Measurements from ENCODE around the gene PPP1R13B. TPM values are rescaled to one million over a fixed set of nuclear protein-coding genes. Genes with fewer than 3 reads are reported as not detected.
A peak's percentile ranks its signal among the peaks of the same experiment; 100 is the strongest.

Gene PPP1R13B
- total and polyA plus RNA-seq, 7 donors = 4.7 to 17.9 (median 13.3) TPM

DNA sequence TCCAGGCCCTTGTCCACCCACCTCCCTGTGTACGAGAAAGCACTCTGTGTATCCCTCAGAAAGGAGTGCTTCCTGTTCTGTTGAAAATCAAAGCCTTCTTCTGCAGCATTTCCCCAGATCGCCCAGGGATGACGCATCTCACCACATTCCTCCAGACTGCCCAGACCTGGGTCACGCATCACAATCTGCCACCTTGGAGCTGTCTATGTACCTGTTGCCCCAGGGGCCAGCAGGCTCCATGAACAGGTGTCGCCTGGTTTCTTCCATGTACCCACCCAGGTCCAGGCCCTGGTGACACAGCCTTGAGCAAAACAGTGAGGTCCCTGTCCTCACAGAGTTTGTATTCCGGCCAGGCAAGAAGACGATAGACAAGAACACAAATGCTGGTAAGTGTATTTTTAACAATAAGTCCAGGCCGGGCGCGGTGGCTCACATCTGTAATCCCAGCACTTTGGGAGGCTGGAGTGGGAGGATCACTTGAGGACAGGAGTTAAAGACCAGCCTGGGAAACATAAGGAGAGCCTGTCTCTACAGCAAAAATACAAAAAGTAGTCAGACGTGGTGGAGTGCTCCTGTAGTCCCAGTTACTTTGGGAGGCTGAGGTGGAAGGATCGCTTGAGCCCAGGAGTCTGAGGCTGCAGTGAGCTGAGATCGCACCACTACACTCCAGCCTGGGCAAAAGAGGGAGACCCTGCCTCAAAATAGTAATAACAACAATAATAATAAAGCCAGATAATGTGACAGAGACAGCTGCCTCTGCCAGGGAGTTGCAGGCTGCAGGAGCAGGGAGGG, 6.8 kb upstream of the PPP1R13B start:
- no peak for DNase-seq
- TF ChIP-seq, protein P1, sequence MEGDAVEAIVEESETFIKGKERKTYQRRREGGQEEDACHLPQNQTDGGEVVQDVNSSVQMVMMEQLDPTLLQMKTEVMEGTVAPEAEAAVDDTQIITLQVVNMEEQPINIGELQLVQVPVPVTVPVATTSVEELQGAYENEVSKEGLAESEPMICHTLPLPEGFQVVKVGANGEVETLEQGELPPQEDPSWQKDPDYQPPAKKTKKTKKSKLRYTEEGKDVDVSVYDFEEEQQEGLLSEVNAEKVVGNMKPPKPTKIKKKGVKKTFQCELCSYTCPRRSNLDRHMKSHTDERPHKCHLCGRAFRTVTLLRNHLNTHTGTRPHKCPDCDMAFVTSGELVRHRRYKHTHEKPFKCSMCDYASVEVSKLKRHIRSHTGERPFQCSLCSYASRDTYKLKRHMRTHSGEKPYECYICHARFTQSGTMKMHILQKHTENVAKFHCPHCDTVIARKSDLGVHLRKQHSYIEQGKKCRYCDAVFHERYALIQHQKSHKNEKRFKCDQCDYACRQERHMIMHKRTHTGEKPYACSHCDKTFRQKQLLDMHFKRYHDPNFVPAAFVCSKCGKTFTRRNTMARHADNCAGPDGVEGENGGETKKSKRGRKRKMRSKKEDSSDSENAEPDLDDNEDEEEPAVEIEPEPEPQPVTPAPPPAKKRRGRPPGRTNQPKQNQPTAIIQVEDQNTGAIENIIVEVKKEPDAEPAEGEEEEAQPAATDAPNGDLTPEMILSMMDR (IDR thresholded peaks at IDR 0.05) = no peak
- H3K4me3 ChIP-seq = no peak overlapping the region
- no peak for ATAC-seq
- no peak overlapping the region for H3K27ac ChIP-seq
- intact Hi-C loops (cut with DNase I) = loop anchor here in 1 of 2 donors (5.0 kb wide), 1 partner anchor 53 kb away; no protein-coding TSS in a partner anchor
- H3K9me3 ChIP-seq = no peaks in the 10 kb centered on the region
- H3K4me1 ChIP-seq = no peaks in the 10 kb centered on the region
- 90 to 95% (median 93%) methylated on average over 13 of the region's 13 CpGs for WGBS, 3 donors
- H3K27me3 ChIP-seq (ENCODE audit: insufficient read depth in 3 of 3, low read length in 2 of 3) = no peaks in the 10 kb centered on the region
- H3K36me3 ChIP-seq (ENCODE audit: insufficient read depth in 1 of 2, low read depth in 1 of 2) = no peaks in the 10 kb centered on the region

DNA sequence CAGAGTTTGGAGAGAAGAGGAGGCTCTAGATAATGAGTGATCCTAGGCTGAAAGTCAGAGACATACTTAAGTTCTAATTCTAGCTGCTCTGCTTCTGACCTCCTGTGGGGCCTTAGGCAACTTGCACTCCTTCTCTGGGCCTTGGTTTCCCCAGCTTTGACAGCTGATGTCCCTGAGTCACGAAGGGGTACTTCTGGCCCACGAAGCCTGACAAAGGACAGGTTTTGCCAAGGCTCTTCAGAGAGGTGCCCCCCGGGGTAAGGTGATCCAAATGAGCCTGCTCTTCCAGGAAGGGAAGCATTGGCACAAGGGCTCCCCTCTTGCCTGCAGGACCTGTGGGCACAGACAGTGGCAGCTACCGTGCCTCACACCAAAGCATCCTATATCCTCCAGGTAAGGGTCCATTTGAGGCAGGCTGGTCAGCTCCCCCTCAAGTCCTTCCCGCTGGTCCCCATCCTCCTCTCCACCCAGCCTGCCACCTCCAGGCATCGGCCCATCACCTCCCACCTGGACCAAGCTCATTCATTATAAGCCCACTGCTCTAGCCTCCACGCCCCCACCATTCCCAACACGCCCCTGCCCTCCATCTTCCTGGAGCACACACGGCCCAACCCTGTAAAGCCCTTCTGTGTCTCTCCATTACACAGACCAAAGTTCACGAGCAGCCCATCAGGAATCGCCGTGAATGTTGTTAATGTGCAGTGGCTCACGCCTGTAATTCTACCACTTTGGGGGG, 1.9 kb upstream of the PPP1R13B start:
- H3K36me3 ChIP-seq (ENCODE audit: insufficient read depth in 1 of 2, low read depth in 1 of 2) = no peaks in the 10 kb centered on the region
- no peak overlapping the region for H3K4me3 ChIP-seq
- intact Hi-C loops (cut with DNase I) = no loop called here
- H3K4me1 ChIP-seq = peaks cover 9% of the 10 kb centered on the region
- H3K27me3 ChIP-seq (ENCODE audit: insufficient read depth in 3 of 3, low read length in 2 of 3) = no peaks in the 10 kb centered on the region
- TF ChIP-seq, protein P1 (IDR thresholded peaks at IDR 0.05) = no peak
- DNase-seq = no peak
- no peak overlapping the region for H3K27ac ChIP-seq
- WGBS, 3 donors = 87 to 93% (median 92%) methylated on average over 13 of the region's 13 CpGs
- no peaks in the 10 kb centered on the region for H3K9me3 ChIP-seq
- no peak for ATAC-seq

DNA sequence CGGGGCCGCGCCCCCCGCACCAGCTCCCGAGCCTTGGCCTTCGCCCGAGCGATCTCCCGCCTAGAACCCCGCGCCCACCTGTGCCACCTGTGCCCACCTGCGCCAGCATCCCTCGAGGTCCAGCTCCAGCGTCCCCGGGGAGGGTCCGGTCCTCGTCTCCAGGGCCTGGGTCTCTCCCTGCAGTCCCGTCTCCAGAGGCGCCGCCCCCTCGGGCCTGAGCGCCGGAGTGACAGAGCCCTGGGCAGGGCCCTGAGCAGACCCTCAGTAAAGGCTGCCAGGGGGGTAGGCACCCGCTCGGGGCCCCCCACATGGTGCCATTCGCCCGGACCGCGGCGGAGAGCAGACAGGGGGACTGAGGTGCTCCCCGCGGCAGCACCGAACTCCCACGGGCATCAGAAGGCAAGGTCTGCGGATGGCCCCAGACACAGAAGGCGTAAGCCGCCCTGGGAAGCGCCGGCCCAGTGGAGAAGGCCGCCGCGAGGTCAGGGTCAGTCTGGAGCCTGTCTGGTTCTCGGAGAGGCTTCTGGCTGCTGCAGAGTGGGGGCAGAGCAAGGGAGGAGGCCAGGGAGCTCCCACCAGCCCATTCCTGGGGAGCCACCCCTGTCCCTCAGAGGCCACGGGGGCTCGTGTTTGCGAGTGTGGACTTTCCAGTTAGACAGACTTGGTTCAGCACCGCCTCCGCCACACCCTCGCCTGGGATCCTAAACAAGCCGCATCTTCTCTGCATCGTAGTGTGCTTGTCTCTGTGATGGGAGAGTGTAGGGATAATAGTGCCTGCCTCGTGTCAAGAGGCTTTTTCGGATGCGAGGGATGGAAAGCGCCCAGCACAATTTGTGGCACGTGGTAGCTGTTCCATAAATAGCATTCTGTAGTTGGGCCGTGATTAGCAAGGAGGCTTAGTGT, 1.1 kb upstream of the PPP1R13B start:
- DNase-seq = peak; percentile 50 to 65
- Histone ChIP-seq H3K9me3 (no peaks in the 10 kb centered on the region), H3K27ac (peak overlapping the region; percentile 86), H3K27me3 (ENCODE audit: insufficient read depth in 3 of 3, low read length in 2 of 3) (no peaks in the 10 kb centered on the region), H3K4me1 (peaks cover 9% of the 10 kb centered on the region), H3K36me3 (ENCODE audit: insufficient read depth in 1 of 2, low read depth in 1 of 2) (no peaks in the 10 kb centered on the region), H3K4me3 (peak overlapping the region; percentile 85)
- ATAC-seq = peak; percentile 10 to 50 (median 28)
- TF ChIP-seq, protein P1 (IDR thresholded peaks at IDR 0.05) = no peak
- 12 to 15% (median 13%) methylated on average over 52 to 57 of the region's 57 CpGs for WGBS, 3 donors
- intact Hi-C loops (cut with DNase I) = no loop called here

DNA sequence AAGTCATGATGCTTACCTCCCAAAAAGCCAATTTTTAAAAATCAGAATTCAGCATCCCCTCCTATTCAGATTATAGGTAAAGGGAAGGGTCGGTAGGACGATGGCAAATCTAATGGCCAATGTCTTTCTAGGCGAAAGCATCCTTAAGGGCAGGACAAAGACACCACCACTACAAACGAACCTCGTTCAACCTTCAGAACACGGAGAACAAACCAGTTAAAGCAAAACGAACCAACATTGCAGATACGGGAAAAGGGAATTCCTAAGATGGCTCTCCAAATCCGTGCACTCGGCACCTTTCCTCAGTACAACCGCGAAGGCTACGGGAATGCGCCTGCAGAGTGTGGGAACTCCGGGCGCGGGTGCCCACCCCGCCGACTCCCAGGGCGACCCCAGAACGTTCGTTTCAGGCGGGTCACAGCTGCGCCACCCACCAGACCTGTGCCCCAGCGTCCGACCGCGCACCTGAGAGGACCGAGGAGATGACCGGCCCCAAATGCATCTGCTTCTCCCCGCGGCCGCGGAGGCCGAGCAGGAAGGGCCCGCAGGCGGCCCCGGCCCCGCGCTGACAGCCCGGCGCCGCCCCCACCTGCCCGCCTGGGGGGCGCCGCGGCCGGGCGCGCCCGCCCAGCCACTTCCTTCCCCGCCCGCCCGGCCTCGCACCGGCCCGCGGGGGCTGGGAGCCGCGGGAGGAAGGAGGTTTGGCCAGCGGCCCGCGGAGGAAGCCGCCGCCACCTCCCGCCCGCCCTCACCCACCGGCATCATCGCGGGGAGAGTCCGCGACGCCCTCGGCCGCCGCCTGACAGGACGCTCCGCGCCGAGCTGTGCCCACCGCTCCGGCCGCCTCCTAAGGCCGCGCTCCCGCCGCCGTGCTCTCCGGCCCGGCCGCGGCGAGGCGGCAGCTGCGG, 578 bp downstream of the PPP1R13B start:
- H3K27me3 ChIP-seq (ENCODE audit: insufficient read depth in 3 of 3, low read length in 2 of 3) = no peaks in the 10 kb centered on the region
- peak overlapping the region; percentile 86 for H3K27ac ChIP-seq
- TF ChIP-seq, protein P1 (IDR thresholded peaks at IDR 0.05) = no peak
- H3K4me1 ChIP-seq = peaks cover 9% of the 10 kb centered on the region
- intact Hi-C loops (cut with DNase I) = no loop called here
- peak in 2 of 4 donors; percentile 1 to 9 for ATAC-seq
- H3K36me3 ChIP-seq (ENCODE audit: insufficient read depth in 1 of 2, low read depth in 1 of 2) = no peaks in the 10 kb centered on the region
- DNase-seq = peak; percentile 57 to 75
- peak overlapping the region; percentile 85 for H3K4me3 ChIP-seq
- WGBS, 3 donors = 1 to 2% (median 2%) methylated on average over 35 to 92 of the region's 95 CpGs
- no peaks in the 10 kb centered on the region for H3K9me3 ChIP-seq
